Muscle layer of colon (tissue), 2 donors: ENCODE measurements around the gene FRRS1L.
A peak's percentile ranks its signal among the peaks of the same experiment; 100 is the strongest.

ENCODE experiments used
- H3K27ac ChIP-seq: one replicate; pipeline ENCODE4 v1.7.0; 2013; ENCODE audit warnings: low read depth, mild to moderate bottlenecking, low read length, moderate library complexity
- H3K27me3 ChIP-seq, 2 donors: one replicate each; pipeline ENCODE4 v1.7.0; 2013; ENCODE audit warnings: low read length in 2 of 2, mild to moderate bottlenecking in 2 of 2; ENCODE audit not compliant: insufficient read depth in 2 of 2, control insufficient read depth in 1 of 2
- H3K36me3 ChIP-seq: one replicate; pipeline ENCODE4 v1.7.0; 2013; ENCODE audit warnings: mild to moderate bottlenecking, low read length; ENCODE audit not compliant: insufficient read depth
- H3K4me1 ChIP-seq: one replicate; pipeline ENCODE4 v1.7.0; 2013; ENCODE audit warnings: mild to moderate bottlenecking, low read length; ENCODE audit not compliant: insufficient read depth
- H3K4me3 ChIP-seq, 2 donors: one replicate each; pipeline ENCODE4 v1.7.0; 2013; ENCODE audit warnings: low read length in 2 of 2, low read depth in 1 of 2, mild to moderate bottlenecking in 1 of 2, moderate library complexity in 1 of 2
- H3K9ac ChIP-seq: one replicate; pipeline ENCODE4 v1.7.0; 2013; ENCODE audit warnings: low read length
- H3K9me3 ChIP-seq: one replicate; pipeline ENCODE4 v1.7.0; 2013; ENCODE audit warnings: mild to moderate bottlenecking, low read length
- donor health status: abdominal sarcoma.
- donor health status: Adenocarcinoma of cecum.

FRRS1L gene

DNA sequence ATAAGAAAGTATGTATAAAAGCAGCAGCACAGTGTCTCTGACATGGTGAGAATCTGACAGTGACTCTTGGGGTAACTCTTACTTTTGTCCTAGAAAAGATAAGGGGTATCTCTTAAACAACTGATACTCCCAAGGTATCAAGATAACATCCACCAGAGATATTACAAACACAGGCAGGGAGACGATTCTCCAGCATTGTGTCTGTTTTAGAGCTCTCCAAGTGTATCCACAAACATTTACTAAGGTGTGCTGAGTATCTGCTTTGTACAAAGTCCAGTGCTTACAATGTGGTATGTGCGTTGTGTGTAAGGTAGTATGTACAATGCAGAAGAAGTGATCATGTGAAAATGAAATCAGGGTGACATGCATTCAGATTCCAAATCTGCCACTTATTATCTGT is 42.9 kb downstream of the FRRS1L start:
- no peak overlapping the region for H3K4me3 ChIP-seq
- no peaks in the 10 kb centered on the region for H3K36me3 ChIP-seq
- H3K9ac ChIP-seq, result no peak overlapping the region
- no peak overlapping the region for H3K27ac ChIP-seq
- no peaks in the 10 kb centered on the region for H3K27me3 ChIP-seq
- H3K4me1 ChIP-seq, result peaks cover 5% of the 10 kb centered on the region
- no peaks in the 10 kb centered on the region for H3K9me3 ChIP-seq

DNA sequence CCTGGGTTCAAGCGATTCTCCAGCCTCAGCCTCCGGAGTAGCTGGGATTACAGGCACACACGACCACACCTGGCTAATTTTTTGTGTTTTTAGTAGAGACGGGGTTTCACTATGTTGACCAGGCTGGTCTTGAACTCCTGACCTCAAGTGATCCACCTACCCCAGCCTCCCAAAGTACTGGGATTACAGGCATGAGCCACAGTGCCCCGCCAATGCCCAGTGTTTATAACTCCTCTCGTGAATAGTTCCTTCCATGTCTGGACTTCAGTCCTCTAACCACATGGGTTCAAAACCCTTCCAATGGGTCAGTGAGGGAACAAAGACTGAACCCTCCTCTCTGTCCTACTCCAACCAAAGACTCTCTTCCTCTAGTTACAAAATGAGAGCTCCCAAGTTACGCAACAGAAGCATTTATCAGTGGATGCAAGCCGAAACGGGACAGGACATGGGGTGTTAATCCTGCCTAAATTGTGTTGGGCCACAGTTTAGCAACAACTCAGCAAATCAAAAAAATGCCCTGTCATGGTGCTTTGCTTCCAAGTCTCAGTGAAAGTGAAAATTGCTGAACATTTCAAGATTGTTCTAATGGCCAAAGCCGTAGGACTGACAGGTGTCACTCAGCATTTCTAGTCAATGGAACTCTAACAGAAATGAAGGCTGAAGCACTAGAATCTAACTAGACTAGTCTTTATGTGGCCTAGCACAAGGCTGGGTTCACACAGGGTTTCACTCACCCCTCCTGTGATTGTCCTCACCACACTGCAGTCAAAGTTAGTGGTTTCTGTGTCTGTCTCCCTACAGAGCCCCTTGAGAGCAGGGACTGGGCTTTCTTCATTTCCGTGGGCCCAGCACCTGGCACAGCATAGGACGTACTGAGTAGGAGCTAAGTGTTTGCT is 44.1 kb downstream of the FRRS1L start:
- H3K27ac ChIP-seq, result no peak overlapping the region

DNA sequence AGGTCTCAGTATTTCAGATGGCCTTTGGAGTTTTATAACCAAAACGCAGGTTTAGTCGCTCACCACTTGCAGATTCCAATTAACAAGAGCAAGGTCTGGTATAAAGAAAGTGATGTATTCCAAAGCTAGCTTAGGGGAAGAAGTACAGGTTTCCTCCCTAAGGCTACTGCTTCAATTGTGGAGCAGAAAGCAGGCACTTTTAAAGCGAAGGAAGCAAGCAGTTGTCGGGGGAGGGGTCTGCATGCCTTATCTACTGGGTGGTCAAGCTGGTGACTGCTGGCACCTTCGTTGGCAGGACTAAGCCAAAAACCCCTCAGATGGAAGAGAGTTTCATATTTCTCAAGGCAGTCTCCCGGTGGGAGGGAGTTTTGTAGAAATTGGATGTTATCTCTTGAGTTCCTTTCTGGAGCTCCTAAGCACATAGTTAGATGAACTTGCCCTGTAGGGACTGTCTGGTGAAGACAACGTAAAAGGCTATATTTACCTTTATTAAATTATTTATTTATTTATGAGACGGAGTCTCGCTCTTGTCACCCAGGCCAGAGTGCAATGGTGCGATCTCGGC is 45.7 kb downstream of the FRRS1L start:
- H3K36me3 ChIP-seq, result no peaks in the 10 kb centered on the region
- no peak overlapping the region for H3K4me3 ChIP-seq
- H3K27me3 ChIP-seq, result no peaks in the 10 kb centered on the region
- H3K9me3 ChIP-seq, result no peaks in the 10 kb centered on the region
- H3K27ac ChIP-seq, result no peak overlapping the region
- H3K4me1 ChIP-seq, result peaks cover 18% of the 10 kb centered on the region
- no peak overlapping the region for H3K9ac ChIP-seq

More for the DNA sequence above, 44.1 kb downstream of the FRRS1L start:
- Histone ChIP-seq H3K4me1 (peaks cover 7% of the 10 kb centered on the region), H3K4me3 (no peak overlapping the region), H3K27me3 (no peaks in the 10 kb centered on the region), H3K36me3 (no peaks in the 10 kb centered on the region), H3K9ac (no peak overlapping the region), H3K9me3 (no peaks in the 10 kb centered on the region)

DNA sequence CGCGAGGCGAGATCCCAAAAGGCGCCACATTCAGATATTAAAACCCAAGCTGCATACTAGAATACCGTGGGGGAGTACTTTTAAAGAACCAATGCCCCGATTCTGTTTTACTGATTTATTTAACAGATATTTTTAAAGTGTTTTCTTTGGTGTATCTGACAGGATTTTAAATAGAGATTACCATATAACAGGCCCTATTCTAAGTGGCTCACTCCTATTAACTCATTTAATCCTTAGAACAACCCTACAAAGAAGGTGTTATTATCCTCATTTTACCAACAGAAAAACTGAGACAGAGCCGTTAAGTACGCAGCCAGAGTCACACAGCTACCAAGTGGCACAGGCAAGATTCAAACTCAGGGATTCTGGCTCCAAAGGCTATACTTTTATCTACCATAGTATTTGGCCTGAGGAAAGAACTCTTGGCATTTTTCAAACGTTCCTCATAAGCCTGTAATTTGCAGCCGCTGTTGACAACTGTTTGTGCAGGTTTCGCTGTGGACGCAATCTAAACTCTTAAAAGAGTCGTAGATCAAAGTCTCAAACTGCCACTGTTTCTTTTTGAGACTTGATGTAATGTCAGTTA is 46.8 kb downstream of the FRRS1L start:
- no peak overlapping the region for H3K27ac ChIP-seq
- H3K4me1 ChIP-seq, result peaks cover 27% of the 10 kb centered on the region
- H3K27me3 ChIP-seq, result no peaks in the 10 kb centered on the region
- no peaks in the 10 kb centered on the region for H3K9me3 ChIP-seq
- no peak overlapping the region for H3K9ac ChIP-seq
- H3K36me3 ChIP-seq, result no peaks in the 10 kb centered on the region
- H3K4me3 ChIP-seq, result no peak overlapping the region

DNA sequence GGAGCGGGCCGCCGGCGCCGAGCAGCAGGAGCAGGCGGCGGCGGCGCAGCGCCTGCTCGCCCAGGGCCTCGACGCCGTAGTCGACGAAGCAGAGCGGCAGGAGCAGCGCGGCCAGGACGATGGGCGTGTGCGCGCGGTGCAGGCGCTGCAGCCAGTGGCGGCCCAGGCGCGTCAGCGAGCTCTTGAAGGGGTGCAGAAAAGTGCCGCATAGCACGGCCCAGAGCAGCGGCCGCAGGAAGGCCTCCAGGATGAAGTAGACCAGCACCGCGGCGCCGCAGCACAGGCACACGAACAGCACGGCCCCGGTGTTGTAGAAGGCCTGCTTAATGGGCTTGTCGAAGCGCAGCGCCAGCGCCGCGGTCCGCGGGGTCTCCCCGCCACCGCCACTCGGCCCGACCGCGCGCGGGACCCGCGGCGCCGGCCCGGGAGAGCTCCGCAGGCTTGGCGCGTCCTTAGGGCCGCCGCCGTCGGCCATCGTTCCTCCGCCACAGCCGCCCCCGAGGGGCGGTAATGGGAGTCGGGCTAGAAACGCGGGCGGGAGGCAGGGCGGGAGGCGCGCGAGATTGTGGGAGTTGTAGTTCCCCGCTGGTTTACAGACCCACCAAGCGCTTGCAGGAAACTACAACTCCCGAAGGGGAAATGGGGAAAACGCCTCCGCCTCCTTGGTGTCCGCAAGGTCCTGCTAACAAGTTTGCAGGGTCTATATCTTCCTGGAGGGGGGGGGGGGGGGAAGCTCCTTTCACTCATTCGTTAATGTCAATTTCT is 47.4 kb downstream of the FRRS1L start, which contains the start of gene TMEM245:
Gene TMEM245, minus strand, starts transcription at position 509 of the 765 bp plus-strand sequence. Its CDS starts 34 bp downstream, at position 475.
- Histone ChIP-seq H3K4me3 (peak within 1 kb of the TSS; percentile 92), H3K9ac (peak within 1 kb of the TSS; percentile 47), H3K36me3 (no peaks in the 10 kb centered on the region), H3K4me1 (peaks cover 33% of the 10 kb centered on the region), H3K9me3 (no peaks in the 10 kb centered on the region), H3K27ac (peak within 1 kb of the TSS; percentile 87), H3K27me3 (no peaks in the 10 kb centered on the region)

DNA sequence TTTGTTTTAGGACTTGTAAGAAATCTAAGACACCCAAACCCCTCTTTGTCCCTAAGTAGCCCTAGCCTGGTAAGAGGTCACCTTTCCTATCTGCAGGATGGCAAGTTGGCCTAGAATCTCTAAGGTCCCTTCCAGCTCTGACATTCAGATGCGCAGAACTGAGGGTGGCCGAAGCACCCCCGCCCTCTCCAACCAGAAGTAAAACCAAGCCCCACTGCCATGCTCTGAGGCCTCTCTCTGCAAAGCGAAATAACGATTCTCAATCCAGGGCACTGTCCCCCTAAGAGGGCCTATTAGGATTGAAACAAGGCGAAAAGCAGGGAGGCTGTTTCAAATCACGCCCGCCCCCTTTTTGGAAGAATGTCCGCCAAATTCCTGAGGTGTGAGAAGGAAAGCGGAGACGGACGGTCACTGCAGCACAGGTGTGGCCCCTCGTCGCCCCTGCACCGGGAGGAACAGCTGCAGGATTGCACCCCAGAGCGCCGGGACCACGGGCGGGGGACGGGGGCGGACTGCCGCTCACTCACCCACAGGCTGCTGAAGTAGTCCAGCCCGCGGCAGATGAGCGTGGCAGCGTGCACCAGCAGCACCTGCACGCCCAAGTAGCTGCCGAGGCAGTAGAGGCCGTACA is 48.1 kb downstream of the FRRS1L start:
- H3K27me3 ChIP-seq, result no peaks in the 10 kb centered on the region
- H3K4me3 ChIP-seq, result peak overlapping the region; percentile 92
- H3K27ac ChIP-seq, result peak overlapping the region; percentile 87
- peak overlapping the region; percentile 47 for H3K9ac ChIP-seq
- H3K9me3 ChIP-seq, result no peaks in the 10 kb centered on the region
- no peaks in the 10 kb centered on the region for H3K36me3 ChIP-seq
- H3K4me1 ChIP-seq, result peaks cover 40% of the 10 kb centered on the region

DNA sequence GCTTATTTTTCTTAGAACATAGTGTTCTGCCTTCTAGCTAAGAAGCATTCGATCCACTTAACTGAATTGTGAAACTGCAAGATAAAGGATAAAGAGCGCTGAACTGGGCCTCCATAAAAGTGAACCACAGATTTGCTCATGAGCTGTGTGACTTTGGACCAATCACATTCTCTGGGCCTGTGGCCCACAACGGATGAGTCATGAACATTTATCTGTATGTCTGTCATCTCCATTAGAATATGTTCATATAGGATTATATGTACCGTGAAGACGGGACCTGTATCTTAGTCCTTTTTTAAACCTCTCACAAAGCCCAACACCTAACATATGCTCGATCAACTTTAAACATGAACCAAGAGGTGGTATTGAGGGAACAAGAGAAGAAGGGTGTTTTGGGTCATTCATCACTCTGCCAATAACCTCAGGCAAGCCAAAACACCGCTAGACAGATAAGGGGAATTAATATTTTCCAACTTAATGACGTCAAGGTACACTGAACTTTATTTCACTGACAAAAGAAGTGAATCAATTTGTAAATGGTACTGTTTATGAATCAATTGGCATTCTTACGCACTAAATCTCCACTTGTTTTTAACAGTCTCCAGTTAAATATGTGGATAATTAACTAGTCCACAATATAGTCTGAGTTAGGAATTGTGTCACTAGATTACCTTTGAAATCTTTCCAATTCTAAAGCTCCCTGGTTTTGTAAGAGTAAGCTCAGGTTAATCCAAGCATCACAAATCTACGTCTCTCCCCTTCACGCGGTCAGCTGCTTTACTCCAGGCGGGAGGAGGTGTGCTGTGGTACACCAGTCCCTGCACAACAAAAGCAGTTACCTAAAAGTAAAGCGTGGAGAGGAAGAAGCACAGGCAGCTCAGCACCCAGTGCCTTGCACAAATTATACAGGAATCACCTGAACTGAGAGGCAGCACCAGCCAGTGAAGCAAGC is 48.9 kb downstream of the FRRS1L start:
- Histone ChIP-seq H3K4me1 (peaks cover 48% of the 10 kb centered on the region), H3K27ac (peak overlapping the region; percentile 87), H3K4me3 (peak overlapping the region; percentile 92), H3K27me3 (no peaks in the 10 kb centered on the region), H3K36me3 (no peaks in the 10 kb centered on the region), H3K9ac (peak overlapping the region; percentile 47), H3K9me3 (no peaks in the 10 kb centered on the region)

DNA sequence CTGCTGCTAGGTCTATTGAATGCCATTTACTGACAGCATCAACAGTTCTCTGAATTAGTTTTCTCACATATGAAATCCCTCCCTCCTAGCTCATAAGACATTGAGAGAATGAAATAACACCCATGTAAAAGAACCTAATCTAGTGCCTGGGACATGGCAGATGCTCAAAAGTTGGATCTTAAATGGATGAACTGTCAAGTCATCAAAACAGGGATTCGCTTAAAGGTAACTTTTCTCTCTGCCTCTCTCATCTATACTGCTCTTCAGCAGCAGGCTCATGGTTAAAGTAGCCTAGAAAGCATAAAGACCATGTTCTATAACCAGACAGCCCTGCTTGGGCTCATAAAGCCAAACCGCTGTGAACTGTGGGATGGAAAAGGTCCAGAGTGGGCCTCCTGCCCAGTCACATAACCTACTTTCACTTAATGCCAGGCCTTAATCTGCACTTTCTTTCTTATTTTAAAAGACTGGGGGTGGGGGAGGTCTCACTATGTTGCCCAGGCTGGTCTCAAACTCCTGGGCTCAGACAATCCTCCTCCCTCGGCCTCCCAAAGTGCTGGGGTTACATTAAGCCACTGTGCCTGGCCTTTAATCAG is 51.0 kb downstream of the FRRS1L start:
- H3K4me1 ChIP-seq, result peaks cover 61% of the 10 kb centered on the region
- H3K9ac ChIP-seq, result no peak overlapping the region
- no peaks in the 10 kb centered on the region for H3K36me3 ChIP-seq
- no peak overlapping the region for H3K4me3 ChIP-seq
- peak overlapping the region; percentile 48 for H3K27ac ChIP-seq
- no peaks in the 10 kb centered on the region for H3K27me3 ChIP-seq
- no peaks in the 10 kb centered on the region for H3K9me3 ChIP-seq

DNA sequence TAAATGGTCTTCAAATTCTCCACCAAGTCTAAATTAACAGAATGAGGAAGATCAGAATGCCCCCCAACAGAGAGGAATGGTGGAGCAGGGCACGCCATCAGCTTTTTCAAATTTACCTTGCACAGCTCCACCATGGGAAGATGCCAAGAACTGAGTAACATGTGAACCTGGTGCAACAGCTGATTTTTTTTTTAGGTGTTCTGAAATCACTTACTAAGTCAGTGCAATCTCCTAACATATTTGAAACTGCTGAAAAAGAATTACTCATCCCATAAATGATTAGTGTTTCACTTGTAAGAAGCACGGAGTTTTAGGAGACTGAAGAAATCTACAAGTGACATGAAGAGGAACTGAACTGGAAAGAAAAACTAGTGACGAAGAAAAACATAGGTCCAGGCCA is 52.4 kb downstream of the FRRS1L start:
- no peaks in the 10 kb centered on the region for H3K27me3 ChIP-seq
- no peaks in the 10 kb centered on the region for H3K36me3 ChIP-seq
- no peak overlapping the region for H3K9ac ChIP-seq
- H3K4me3 ChIP-seq, result no peak overlapping the region
- H3K9me3 ChIP-seq, result no peaks in the 10 kb centered on the region
- no peak overlapping the region for H3K27ac ChIP-seq
- H3K4me1 ChIP-seq, result peaks cover 60% of the 10 kb centered on the region
